Vagina (tissue), 2 donors: Measurements from ENCODE around the gene PPHLN1. TPM values are rescaled to one million over a fixed set of nuclear protein-coding genes. Genes with fewer than 3 reads are reported as not detected.

Experiments used
- DNase-seq, 2 donors: peaks; one replicate each; pipeline ENCODE4 v3.0.0-alpha.2; 2017; ENCODE audit errors: extremely low spot score in 2 of 2
- H3K27ac ChIP-seq: fragments of 200-600 bp; sonication (generic); one replicate; pipeline ENCODE4 v1.5.1; 2019
- H3K27me3 ChIP-seq: fragments of 200-600 bp; sonication (generic); one replicate; pipeline ENCODE4 v1.5.1; 2019
- H3K36me3 ChIP-seq, 2 donors: fragments of 200-600 bp; sonication (generic); one replicate each; pipeline ENCODE4 v1.5.1; 2017 to 2019
- H3K4me1 ChIP-seq: fragments of 200-600 bp; sonication (generic); one replicate; pipeline ENCODE4 v1.5.1; 2019
- H3K4me3 ChIP-seq, 2 donors: fragments of 200-600 bp; sonication (generic); 1 replicate in 1 of 2; 2 replicates in 1 of 2; pipeline ENCODE4 v1.5.1; 2016 to 2019
- H3K9me3 ChIP-seq: fragments of 200-600 bp; sonication (generic); one replicate; pipeline ENCODE4 v1.5.1; 2019
- POLR2A ChIP-seq, 2 donors: fragments of 450-650 bp; IDR thresholded peaks; one replicate each; pipeline ENCODE4 v1.6.1; 2017; ENCODE audit warnings: antibody characterized with exemption in 2 of 2, mild to moderate bottlenecking in 2 of 2, moderate library complexity in 2 of 2
- POLR2AphosphoS5 ChIP-seq, 2 donors: sonication (generic); formaldehyde crosslinking; IDR thresholded peaks; one replicate each; pipeline ENCODE4 v1.9.0; 2017; ENCODE audit warnings: antibody characterized with exemption in 2 of 2, mild to moderate bottlenecking in 2 of 2, low read depth in 1 of 2; ENCODE audit not compliant: insufficient read depth in 1 of 2
- intact Hi-C: fragments of 100-400 bp; cut with DNase I; formaldehyde crosslinking; loops from one replicate; pipeline ENCODE4 v1.15.1; 2023
- total RNA-seq: library from RNA; depleted of rRNA; stranded (reverse); fragments of >200 nt; gene quantifications from one replicate; pipeline ENCODE4 v1.2.3, GENCODE V29; 2016
- TF ChIP-seq, protein P1 (sequence below), 3 experiments: fragments of 450-650 bp in 2 of 3; fragments of 200-600 bp in 1 of 3; sonication (generic) in 1 of 3; IDR thresholded peaks; one replicate each; pipeline ENCODE4 v1.5.1; 2017 to 2019; ENCODE audit warnings: antibody characterized with exemption in 3 of 3, mild to moderate bottlenecking in 2 of 3, moderate library complexity in 2 of 3

The PPHLN1 gene
- total RNA-seq, 1 donor from 2014 or later: 47.9 TPM

DNA sequence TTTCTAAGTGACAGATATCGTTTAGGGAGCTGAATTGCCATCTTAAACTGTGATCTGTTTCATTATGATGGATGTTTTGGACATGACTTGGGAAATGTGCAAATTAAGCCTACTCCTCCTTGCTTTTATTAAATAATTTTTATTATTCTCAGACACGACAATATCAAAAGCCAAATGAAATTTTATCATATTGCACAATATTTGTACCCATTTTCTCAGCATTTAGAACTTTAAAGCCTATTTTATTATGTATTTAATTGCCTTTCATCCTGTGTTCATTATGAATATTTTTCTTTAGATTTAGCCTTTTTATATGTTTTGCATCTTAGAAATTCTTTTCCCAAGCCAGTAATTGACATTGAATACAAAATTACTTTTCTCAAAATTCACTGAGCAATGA, 102.9 kb downstream of the PPHLN1 start:
- Histone ChIP-seq H3K4me1 (no peaks in the 10 kb centered on the region), H3K9me3 (no peaks in the 10 kb centered on the region), H3K4me3 (no peak overlapping the region), H3K36me3 (no peaks in the 10 kb centered on the region), H3K27me3 (no peaks in the 10 kb centered on the region), H3K27ac (no peak overlapping the region)
- intact Hi-C loops: no loop called here
- TF ChIP-seq POLR2AphosphoS5 (IDR thresholded peaks at IDR 0.05; ENCODE audit: insufficient read depth in 1 of 2, low read depth in 1 of 2): no peak
- DNase-seq: no peak

DNA sequence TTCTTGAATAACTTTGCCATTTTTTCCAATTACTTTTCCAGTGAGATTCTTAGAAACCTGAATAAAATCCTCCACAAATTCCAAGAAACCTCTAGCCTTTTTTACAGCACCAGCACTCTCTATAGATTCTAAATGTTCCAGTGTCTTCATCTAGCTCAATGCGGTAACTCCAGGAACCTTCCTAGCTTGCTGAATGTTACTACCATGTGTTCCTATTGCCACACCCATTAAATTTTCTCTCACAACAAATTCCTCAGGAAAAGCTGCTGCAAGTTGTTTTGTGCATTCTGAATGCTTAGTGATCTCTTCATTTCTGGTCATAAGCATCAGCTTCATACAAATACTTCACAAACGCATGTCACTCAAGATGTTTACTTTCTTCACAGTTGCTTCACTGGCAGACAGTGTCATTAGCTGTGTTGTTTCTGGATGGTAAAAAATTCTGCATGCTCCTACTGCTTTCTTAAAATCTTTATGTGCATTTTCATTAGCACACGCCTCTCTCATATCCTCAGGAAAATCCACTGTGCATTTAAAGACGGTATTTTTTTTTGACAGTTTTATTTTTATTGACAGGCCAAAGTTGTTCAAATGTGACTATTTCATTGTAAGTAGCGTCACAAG, 106.7 kb downstream of the PPHLN1 start:
- H3K9me3 ChIP-seq: no peaks in the 10 kb centered on the region
- H3K4me1 ChIP-seq: no peaks in the 10 kb centered on the region
- no peaks in the 10 kb centered on the region for H3K36me3 ChIP-seq
- H3K27me3 ChIP-seq: no peaks in the 10 kb centered on the region
- DNase-seq: no peak
- TF ChIP-seq, protein P1, sequence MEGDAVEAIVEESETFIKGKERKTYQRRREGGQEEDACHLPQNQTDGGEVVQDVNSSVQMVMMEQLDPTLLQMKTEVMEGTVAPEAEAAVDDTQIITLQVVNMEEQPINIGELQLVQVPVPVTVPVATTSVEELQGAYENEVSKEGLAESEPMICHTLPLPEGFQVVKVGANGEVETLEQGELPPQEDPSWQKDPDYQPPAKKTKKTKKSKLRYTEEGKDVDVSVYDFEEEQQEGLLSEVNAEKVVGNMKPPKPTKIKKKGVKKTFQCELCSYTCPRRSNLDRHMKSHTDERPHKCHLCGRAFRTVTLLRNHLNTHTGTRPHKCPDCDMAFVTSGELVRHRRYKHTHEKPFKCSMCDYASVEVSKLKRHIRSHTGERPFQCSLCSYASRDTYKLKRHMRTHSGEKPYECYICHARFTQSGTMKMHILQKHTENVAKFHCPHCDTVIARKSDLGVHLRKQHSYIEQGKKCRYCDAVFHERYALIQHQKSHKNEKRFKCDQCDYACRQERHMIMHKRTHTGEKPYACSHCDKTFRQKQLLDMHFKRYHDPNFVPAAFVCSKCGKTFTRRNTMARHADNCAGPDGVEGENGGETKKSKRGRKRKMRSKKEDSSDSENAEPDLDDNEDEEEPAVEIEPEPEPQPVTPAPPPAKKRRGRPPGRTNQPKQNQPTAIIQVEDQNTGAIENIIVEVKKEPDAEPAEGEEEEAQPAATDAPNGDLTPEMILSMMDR (IDR thresholded peaks at IDR 0.05): no peak
- TF ChIP-seq POLR2A (IDR thresholded peaks at IDR 0.05) (no peak), POLR2AphosphoS5 (IDR thresholded peaks at IDR 0.05; ENCODE audit: insufficient read depth in 1 of 2, low read depth in 1 of 2) (no peak)
- H3K4me3 ChIP-seq: no peak overlapping the region
- intact Hi-C loops: no loop called here
- H3K27ac ChIP-seq: no peak overlapping the region

DNA sequence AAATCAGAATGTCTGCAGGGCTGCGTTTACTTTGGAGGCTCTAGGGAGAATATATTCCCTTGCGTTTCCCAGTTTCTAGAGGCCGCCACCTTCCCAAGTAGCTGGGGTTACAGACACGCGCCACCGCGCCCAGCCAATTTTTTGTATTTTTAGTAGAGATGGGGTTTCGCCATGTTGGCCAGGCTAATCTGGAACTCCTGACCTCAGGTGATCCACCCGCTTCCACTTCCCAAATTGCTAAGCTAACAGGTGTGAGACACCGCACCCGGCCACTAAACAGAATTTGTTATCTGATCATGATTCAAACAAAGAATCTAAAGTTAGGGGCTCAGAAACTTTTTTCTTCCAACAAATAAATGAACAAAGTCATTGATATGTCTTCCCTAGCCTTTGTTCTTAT, 114.6 kb downstream of the PPHLN1 start:
- TF ChIP-seq POLR2A (IDR thresholded peaks at IDR 0.05) (no peak), POLR2AphosphoS5 (IDR thresholded peaks at IDR 0.05; ENCODE audit: insufficient read depth in 1 of 2, low read depth in 1 of 2) (no peak)
- TF ChIP-seq, protein P1 (IDR thresholded peaks at IDR 0.05): no peak
- Histone ChIP-seq H3K9me3 (peaks cover 6% of the 10 kb centered on the region), H3K27ac (no peak overlapping the region), H3K4me3 (no peak overlapping the region), H3K36me3 (peaks cover 0 to 9% of the 10 kb centered on the region in 2 donors), H3K4me1 (no peaks in the 10 kb centered on the region), H3K27me3 (no peaks in the 10 kb centered on the region)
- intact Hi-C loops: no loop called here
- DNase-seq: no peak

DNA sequence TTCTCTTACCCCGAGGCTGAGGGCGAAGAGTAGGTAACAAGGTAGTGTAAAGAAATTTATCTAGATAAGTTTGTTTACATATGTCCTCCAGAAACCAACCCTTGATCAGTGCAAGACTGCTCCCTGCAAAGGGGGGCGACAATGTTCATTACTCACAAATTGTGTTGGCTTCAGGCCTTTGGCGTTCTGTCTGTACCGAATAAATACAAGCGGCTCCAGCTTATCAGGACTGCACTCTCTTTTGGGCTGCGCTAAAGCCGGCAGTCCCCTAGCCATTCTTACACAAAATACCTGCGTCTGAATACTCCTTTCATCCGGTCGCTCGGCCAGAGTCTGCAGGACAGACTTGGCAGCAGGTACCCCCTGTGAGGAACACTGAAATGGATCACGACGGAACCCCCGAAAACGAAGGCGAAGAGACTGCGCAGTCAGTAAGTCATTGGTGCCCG, 116.4 kb downstream of the PPHLN1 start:
- intact Hi-C loops: no loop called here
- Histone ChIP-seq H3K4me3 (no peak overlapping the region), H3K36me3 (peaks cover 0 to 9% of the 10 kb centered on the region in 2 donors), H3K4me1 (no peaks in the 10 kb centered on the region), H3K9me3 (peaks cover 6% of the 10 kb centered on the region), H3K27ac (no peak overlapping the region), H3K27me3 (no peaks in the 10 kb centered on the region)
- TF ChIP-seq, protein P1 (IDR thresholded peaks at IDR 0.05): no peak
- TF ChIP-seq POLR2AphosphoS5 (IDR thresholded peaks at IDR 0.05; ENCODE audit: insufficient read depth in 1 of 2, low read depth in 1 of 2): no peak
- no peak for TF ChIP-seq POLR2A (IDR thresholded peaks at IDR 0.05)
- DNase-seq: no peak

DNA sequence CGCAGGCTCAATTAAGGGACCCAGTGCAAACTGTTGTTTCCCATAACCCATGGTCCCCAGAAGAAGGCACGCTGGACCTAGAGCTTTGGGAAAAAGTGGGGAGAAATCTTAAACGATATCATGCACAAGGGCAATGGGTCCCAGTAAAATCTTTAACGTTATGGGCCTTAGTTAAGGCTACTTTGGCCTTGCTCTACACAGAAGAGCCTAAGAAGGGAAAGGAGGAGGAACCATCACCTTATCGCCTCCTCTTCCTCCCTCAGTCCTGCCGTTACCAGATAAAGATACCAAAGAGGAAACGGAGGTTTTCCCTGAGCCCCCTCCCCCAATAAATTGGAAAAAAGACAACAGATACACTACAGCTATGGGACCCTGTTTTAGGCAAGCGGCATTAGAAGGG, 116.9 kb downstream of the PPHLN1 start:
- no peak for TF ChIP-seq POLR2AphosphoS5 (IDR thresholded peaks at IDR 0.05; ENCODE audit: insufficient read depth in 1 of 2, low read depth in 1 of 2)
- no peak for TF ChIP-seq POLR2A (IDR thresholded peaks at IDR 0.05)
- TF ChIP-seq, protein P1 (IDR thresholded peaks at IDR 0.05): no peak
- Histone ChIP-seq H3K36me3 (peaks cover 0 to 9% of the 10 kb centered on the region in 2 donors), H3K27me3 (no peaks in the 10 kb centered on the region), H3K9me3 (peaks cover 6% of the 10 kb centered on the region), H3K27ac (no peak overlapping the region), H3K4me1 (no peaks in the 10 kb centered on the region), H3K4me3 (no peak overlapping the region)
- DNase-seq: no peak
- intact Hi-C loops: no loop called here
